B cell (primary cell): Measurements from ENCODE around the gene CACNA2D1. TPM values are rescaled to one million over a fixed set of nuclear protein-coding genes. Genes with fewer than 3 reads are reported as not detected.

Source experiments
- ATAC-seq: fragments of 200-7000 bp; cut with Tn5 transposase; one replicate; pipeline ENCODE4 v1.10.0; 2021; ENCODE audit warnings: low read depth, mild to moderate bottlenecking, moderate number of reproducible peaks, moderate library complexity
- CTCF ChIA-PET: fragments of 350-600 bp; sonication (Branson Sonifier 250); formaldehyde crosslinking; loops from one replicate; lab custom pipeline; 2021; ENCODE audit warnings: antibody characterized with exemption, inconsistent platforms; lab: Charles Lee
- POLR2A ChIA-PET: fragments of 350-600 bp; sonication (Branson Sonifier 250); formaldehyde crosslinking; loops from one replicate; lab custom pipeline; 2021; ENCODE audit warnings: antibody characterized with exemption; lab: Charles Lee
- DNase-seq: peaks from one replicate; pipeline ENCODE4 v3.0.0; 2013
- H2AFZ ChIP-seq: 2 replicates; pipeline ENCODE4 v1.6.1; 2012; ENCODE audit warnings: mild to moderate bottlenecking, low read depth, low read length; ENCODE audit not compliant: insufficient read depth, poor library complexity, severe bottlenecking
- H3K27ac ChIP-seq, 2 donors: 1 replicate in 1 of 2; 2 replicates in 1 of 2; pipeline ENCODE4 v1.5.1; 2012 to 2013; ENCODE audit warnings: low read length in 2 of 2, mild to moderate bottlenecking in 2 of 2, moderate library complexity in 1 of 2
- H3K27me3 ChIP-seq, 4 experiments: fragments of 200-600 bp in 1 of 4; sonication (generic) in 1 of 4; replicated peaks in 1 of 4; 1 replicate in 2 of 4; 2 replicates in 2 of 4; pipeline versions ENCODE4 v1.6.1 to v1.7.0; 2013 to 2016; ENCODE audit warnings: low read length in 3 of 4, mild to moderate bottlenecking in 2 of 4, mixed read lengths in 1 of 4, moderate library complexity in 1 of 4; ENCODE audit not compliant: insufficient read depth in 4 of 4, control insufficient read depth in 3 of 4; ENCODE audit errors: control extremely low read depth in 1 of 4
- H3K36me3 ChIP-seq, 2 experiments: replicated peaks in 1 of 2; 1 replicate in 1 of 2; 2 replicates in 1 of 2; pipeline versions ENCODE4 v1.6.1 to v1.7.1; 2013; ENCODE audit warnings: low read length in 1 of 2; ENCODE audit not compliant: insufficient read depth in 2 of 2, control insufficient read depth in 1 of 2; ENCODE audit errors: control extremely low read depth in 1 of 2, extremely low read depth in 1 of 2
- H3K4me1 ChIP-seq, 2 donors: fragments of 200-600 bp in 1 of 2; sonication (generic) in 1 of 2; 1 replicate in 1 of 2; 2 replicates in 1 of 2; pipeline versions ENCODE4 v1.5.1 to v1.6.1; 2013 to 2017; ENCODE audit warnings: low read length in 2 of 2; ENCODE audit not compliant: control insufficient read depth in 2 of 2, insufficient read depth in 2 of 2
- H3K4me2 ChIP-seq: replicated peaks from 2 replicates; pipeline ENCODE3; 2012; ENCODE audit warnings: mild to moderate bottlenecking, low read depth, low read length; ENCODE audit not compliant: poor library complexity, severe bottlenecking
- H3K4me3 ChIP-seq, 5 experiments: fragments of 200-600 bp in 1 of 5; sonication (generic) in 1 of 5; 1 replicate in 3 of 5; 2 replicates in 2 of 5; pipeline versions ENCODE4 v1.5.1 to v1.7.0; 2011 to 2016; ENCODE audit warnings: low read length in 4 of 5, mild to moderate bottlenecking in 4 of 5, low read depth in 2 of 5, control low read depth in 1 of 5, moderate library complexity in 1 of 5; ENCODE audit not compliant: insufficient read depth in 1 of 5; ENCODE audit errors: control extremely low read depth in 1 of 5, extremely low read depth in 1 of 5
- H3K79me2 ChIP-seq: fragments of 200-600 bp; sonication (generic); one replicate; pipeline ENCODE4 v1.6.0; 2016; ENCODE audit warnings: low read length; ENCODE audit not compliant: control insufficient read depth, insufficient read depth
- H3K9ac ChIP-seq: fragments of 200-600 bp; sonication (generic); 2 replicates; pipeline ENCODE4 v1.6.1; 2017; ENCODE audit warnings: mild to moderate bottlenecking, low read length, moderate library complexity
- H3K9me3 ChIP-seq, 3 donors: one replicate each; pipeline versions ENCODE4 v1.6.1 to v1.7.1; 2013; ENCODE audit warnings: low read length in 2 of 3; ENCODE audit not compliant: control insufficient read depth in 2 of 3, insufficient read depth in 1 of 3; ENCODE audit errors: control extremely low read depth in 1 of 3
- H4K20me1 ChIP-seq: 2 replicates; pipeline ENCODE4 v1.6.0; 2012; ENCODE audit warnings: mild to moderate bottlenecking, low read length; ENCODE audit not compliant: insufficient read depth, control insufficient read depth, poor library complexity, severe bottlenecking
- H3K27ac Mint-ChIP-seq: one replicate; pipeline ENCODE4 v1.8.0; 2021; ENCODE audit warnings: mixed read lengths
- H3K27me3 Mint-ChIP-seq: one replicate; pipeline ENCODE4 v1.8.0; 2021; ENCODE audit warnings: mixed read lengths
- H3K4me1 Mint-ChIP-seq: one replicate; pipeline ENCODE4 v1.8.0; 2021; ENCODE audit warnings: mixed read lengths
- H3K4me3 Mint-ChIP-seq: one replicate; pipeline ENCODE4 v1.8.0; 2021; ENCODE audit warnings: mixed read lengths
- H3K9me3 Mint-ChIP-seq: one replicate; pipeline ENCODE4 v1.8.0; 2022; ENCODE audit warnings: mixed read lengths; ENCODE audit not compliant: insufficient read depth
- EZH2 ChIP-seq: IDR thresholded peaks from 2 replicates; pipeline ENCODE4 v1.6.1; 2012; ENCODE audit warnings: borderline replicate concordance, low read depth, mild to moderate bottlenecking, moderate library complexity, low read length; ENCODE audit not compliant: insufficient read depth, poor library complexity, severe bottlenecking
- whole genome bisulfite sequencing: methylation state at CpG from one replicate; pipeline ENCODE4 v1.1.5; 2013; ENCODE audit warnings: missing lambda C conversion rate; ENCODE audit not compliant: insufficient coverage; 5-methylcytosine and 5-hydroxymethylcytosine counted together
- intact Hi-C: fragments of 100-400 bp; cut with micrococcal nuclease; formaldehyde crosslinking; loops from one replicate; pipeline ENCODE4 v1.10.0; 2022
- polyA plus RNA-seq: library from polyadenylated mRNA; depleted of rRNA; stranded (reverse); fragments of >200 nt; gene quantifications from 2 replicates; pipeline ENCODE4 v1.2.3, GENCODE V29; 2012
- total RNA-seq, 2 donors: library from RNA; stranded (reverse); fragments of 120-200 nt in 1 of 2; gene quantifications; 1 replicate in 1 of 2; 2 replicates in 1 of 2; pipeline versions ENCODE4 v1.2.3 to v1.2.4, GENCODE V29; 2013 to 2022
- TF ChIP-seq, protein P1 (sequence below): fragments of 200-600 bp; IDR thresholded peaks from one replicate; pipeline ENCODE4 v1.8.0; 2022; ENCODE audit warnings: antibody characterized with exemption, mild to moderate bottlenecking

The CACNA2D1 gene
- total and polyA plus RNA-seq, 2 donors (not counting 1 experiment from before 2014, with no cell fraction given): not detected

DNA sequence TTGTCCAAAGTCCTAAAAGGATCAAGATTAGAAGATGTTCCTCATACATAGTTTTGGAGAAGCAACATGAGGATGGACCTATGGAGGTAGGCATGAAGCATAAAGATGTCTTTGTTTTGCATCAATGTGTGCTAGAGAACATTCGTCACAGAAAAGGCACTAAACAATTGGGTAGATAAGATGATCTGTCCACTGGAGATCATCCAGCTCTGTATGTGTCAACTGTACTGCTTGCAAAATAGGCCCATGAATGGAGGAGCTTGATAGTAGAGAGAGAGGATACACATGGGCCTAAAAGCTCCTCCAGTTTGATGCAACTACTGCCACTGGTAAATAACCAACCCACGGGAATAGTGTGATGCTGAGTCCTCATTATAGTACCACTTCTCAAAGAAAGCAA is 387.3 kb downstream of the CACNA2D1 start:
- intact Hi-C loops: no loop called here
- Histone ChIP-seq H3K9ac (no peak overlapping the region), H2AFZ (no peak overlapping the region), H3K4me2 (no peak overlapping the region), H3K79me2 (no peaks in the 10 kb centered on the region), H3K4me3 (no peak overlapping the region), H3K4me1 (no peaks in the 10 kb centered on the region), H3K27me3 (no peaks in the 10 kb centered on the region), H3K27ac (no peak overlapping the region), H4K20me1 (no peaks in the 10 kb centered on the region), H3K36me3 (no peaks in the 10 kb centered on the region), H3K9me3 (no peaks in the 10 kb centered on the region)
- no peaks in the 10 kb centered on the region for H3K27me3 Mint-ChIP-seq
- H3K4me1 Mint-ChIP-seq: no peaks in the 10 kb centered on the region
- no peak for TF ChIP-seq EZH2
- TF ChIP-seq, protein P1, sequence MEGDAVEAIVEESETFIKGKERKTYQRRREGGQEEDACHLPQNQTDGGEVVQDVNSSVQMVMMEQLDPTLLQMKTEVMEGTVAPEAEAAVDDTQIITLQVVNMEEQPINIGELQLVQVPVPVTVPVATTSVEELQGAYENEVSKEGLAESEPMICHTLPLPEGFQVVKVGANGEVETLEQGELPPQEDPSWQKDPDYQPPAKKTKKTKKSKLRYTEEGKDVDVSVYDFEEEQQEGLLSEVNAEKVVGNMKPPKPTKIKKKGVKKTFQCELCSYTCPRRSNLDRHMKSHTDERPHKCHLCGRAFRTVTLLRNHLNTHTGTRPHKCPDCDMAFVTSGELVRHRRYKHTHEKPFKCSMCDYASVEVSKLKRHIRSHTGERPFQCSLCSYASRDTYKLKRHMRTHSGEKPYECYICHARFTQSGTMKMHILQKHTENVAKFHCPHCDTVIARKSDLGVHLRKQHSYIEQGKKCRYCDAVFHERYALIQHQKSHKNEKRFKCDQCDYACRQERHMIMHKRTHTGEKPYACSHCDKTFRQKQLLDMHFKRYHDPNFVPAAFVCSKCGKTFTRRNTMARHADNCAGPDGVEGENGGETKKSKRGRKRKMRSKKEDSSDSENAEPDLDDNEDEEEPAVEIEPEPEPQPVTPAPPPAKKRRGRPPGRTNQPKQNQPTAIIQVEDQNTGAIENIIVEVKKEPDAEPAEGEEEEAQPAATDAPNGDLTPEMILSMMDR: no peak
- DNase-seq: no peak
- WGBS: 100% methylated on average over 1 of the region's 2 CpGs
- ChIA-PET CTCF (no interaction called here), POLR2A (no interaction called here)
- no peak overlapping the region for H3K4me3 Mint-ChIP-seq
- ATAC-seq: no peak
- no peak overlapping the region for H3K27ac Mint-ChIP-seq
- H3K9me3 Mint-ChIP-seq: peaks cover 6% of the 10 kb centered on the region

DNA sequence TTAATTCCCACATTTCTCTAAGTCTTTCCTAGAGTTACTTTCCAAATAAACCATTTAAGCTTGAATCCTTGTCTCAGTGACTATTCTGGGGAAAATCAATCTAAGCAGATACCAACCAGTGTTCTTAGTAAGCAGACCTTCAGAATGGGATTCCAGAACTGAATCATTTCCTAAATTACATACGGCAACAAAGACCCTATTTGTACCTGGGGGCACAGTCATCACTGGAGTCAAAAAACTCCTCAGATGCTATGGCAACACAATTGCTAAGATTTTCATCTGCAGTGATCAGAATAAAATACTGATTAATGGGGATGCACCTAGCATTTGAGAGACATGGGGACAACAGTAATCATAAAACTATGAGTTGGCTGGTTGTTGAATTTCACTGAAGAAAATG is 389.0 kb downstream of the CACNA2D1 start:
- H3K4me1 Mint-ChIP-seq: no peaks in the 10 kb centered on the region
- H3K4me2 ChIP-seq: no peak overlapping the region
- no peak for ATAC-seq
- no peaks in the 10 kb centered on the region for H3K36me3 ChIP-seq
- H3K4me3 ChIP-seq: no peak overlapping the region
- no peak overlapping the region for H3K9ac ChIP-seq
- no peaks in the 10 kb centered on the region for H3K9me3 ChIP-seq
- H3K79me2 ChIP-seq: no peaks in the 10 kb centered on the region
- ChIA-PET CTCF (no interaction called here), POLR2A (no interaction called here)
- H4K20me1 ChIP-seq: no peaks in the 10 kb centered on the region
- H3K4me1 ChIP-seq: no peaks in the 10 kb centered on the region
- H3K4me3 Mint-ChIP-seq: no peak overlapping the region
- DNase-seq: no peak
- no peak for TF ChIP-seq EZH2
- TF ChIP-seq, protein P1: no peak
- H3K27me3 ChIP-seq: no peaks in the 10 kb centered on the region
- no peak overlapping the region for H3K27ac ChIP-seq
- H3K27ac Mint-ChIP-seq: no peak overlapping the region
- peaks cover 6% of the 10 kb centered on the region for H3K9me3 Mint-ChIP-seq
- no CpG with 5 or more reads among the region's 1 CpG for WGBS
- intact Hi-C loops: no loop called here
- H3K27me3 Mint-ChIP-seq: no peaks in the 10 kb centered on the region
- H2AFZ ChIP-seq: no peak overlapping the region
